Bronchial epithelial cell (primary cell): ENCODE data around the gene BEGAIN. TPM values are rescaled to one million over a fixed set of nuclear protein-coding genes. Genes with fewer than 3 reads are reported as not detected.

Experiments used
- DNase-seq: peaks from one replicate; pipeline ENCODE4 v3.0.0-alpha.2; 2010; ENCODE audit warnings: low read depth
- FAIRE-seq: peaks from 2 replicates; lab custom pipeline; 2011; peaks lifted over from hg19 to GRCh38; lab: Jason Lieb, UNC
- H3K27me3 ChIP-seq: 2 replicates; pipeline ENCODE4 v1.5.1; 2011; ENCODE audit warnings: low read length; ENCODE audit not compliant: control insufficient read depth, insufficient read depth
- H3K36me3 ChIP-seq: 2 replicates; pipeline ENCODE4 v1.5.1; 2011; ENCODE audit warnings: low read length; ENCODE audit not compliant: control insufficient read depth, insufficient read depth
- H3K4me3 ChIP-seq: 2 replicates; pipeline ENCODE4 v1.5.1; 2011; ENCODE audit warnings: mild to moderate bottlenecking, low read depth, low read length, control low read depth
- total RNA-seq: library from RNA; depleted of rRNA; stranded (reverse); fragments of >200 nt; gene quantifications from 2 replicates; pipeline ENCODE4 v1.2.1, GENCODE V29; 2014
- TF ChIP-seq, protein P1 (sequence below): IDR thresholded peaks from 2 replicates; pipeline ENCODE4 v1.5.1; 2011; ENCODE audit warnings: mild to moderate bottlenecking, moderate library complexity, low read length, control low read depth, inconsistent platforms; ENCODE audit not compliant: insufficient read depth, severe bottlenecking

The BEGAIN gene
- total RNA-seq, 1 donor from 2014 or later = 1.1 TPM

DNA sequence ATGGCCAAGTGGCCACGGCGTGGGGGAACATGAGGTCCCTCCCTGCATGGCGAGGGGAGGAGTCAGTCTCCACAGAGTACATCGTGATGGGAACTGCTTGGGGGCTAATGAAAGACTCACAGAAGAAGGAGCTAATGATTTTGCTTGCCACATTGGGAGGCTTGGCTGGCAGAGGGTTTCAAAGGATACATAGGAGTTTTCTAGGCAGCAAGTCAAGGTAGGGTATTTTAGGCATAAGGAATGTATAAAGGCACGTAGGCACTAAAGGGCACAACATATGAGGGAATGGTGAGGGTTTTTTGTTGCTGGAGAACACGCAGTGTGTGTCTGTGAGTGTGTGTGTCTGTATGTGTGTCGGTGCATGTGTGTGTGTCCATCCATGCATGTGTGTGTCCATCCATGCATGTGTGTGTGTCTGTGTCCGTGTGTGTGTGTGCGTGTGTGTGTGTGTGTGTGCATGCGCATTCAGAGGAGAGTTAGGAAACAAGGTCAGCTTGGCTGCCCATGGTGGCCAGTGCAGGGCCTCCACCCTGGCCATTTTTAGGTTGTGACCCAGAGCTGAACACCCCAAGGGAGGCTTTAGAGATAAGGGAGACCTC lies 84.5 kb downstream of the BEGAIN start:
- no peak for DNase-seq
- TF ChIP-seq, protein P1, sequence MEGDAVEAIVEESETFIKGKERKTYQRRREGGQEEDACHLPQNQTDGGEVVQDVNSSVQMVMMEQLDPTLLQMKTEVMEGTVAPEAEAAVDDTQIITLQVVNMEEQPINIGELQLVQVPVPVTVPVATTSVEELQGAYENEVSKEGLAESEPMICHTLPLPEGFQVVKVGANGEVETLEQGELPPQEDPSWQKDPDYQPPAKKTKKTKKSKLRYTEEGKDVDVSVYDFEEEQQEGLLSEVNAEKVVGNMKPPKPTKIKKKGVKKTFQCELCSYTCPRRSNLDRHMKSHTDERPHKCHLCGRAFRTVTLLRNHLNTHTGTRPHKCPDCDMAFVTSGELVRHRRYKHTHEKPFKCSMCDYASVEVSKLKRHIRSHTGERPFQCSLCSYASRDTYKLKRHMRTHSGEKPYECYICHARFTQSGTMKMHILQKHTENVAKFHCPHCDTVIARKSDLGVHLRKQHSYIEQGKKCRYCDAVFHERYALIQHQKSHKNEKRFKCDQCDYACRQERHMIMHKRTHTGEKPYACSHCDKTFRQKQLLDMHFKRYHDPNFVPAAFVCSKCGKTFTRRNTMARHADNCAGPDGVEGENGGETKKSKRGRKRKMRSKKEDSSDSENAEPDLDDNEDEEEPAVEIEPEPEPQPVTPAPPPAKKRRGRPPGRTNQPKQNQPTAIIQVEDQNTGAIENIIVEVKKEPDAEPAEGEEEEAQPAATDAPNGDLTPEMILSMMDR = no peak
- no peak overlapping the region for H3K4me3 ChIP-seq
- no peaks in the 10 kb centered on the region for H3K27me3 ChIP-seq
- no peaks in the 10 kb centered on the region for H3K36me3 ChIP-seq
- FAIRE-seq = peak; percentile 58

DNA sequence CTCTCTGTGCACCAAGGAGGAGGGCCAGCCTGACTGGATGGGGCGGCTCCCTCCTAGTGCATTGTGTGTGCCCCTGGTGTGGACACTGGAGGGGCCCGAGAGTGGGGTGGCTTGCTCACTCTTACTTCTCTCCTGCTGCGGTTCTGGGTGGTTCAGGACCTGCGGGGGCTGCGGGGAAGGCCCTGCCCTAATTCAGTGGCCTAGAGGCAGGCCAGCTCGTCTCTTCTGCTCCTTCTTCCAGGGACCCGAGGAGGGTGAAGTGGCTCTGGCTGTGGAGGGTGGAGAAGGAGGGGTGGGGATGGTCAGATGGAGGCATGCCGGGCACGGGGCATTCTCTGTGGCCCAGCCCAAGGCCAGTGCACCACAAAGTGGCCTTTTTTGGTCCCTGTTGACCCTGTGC lies 87.1 kb downstream of the BEGAIN start:
- DNase-seq = no peak
- no peak for FAIRE-seq
- Histone ChIP-seq H3K4me3 (no peak overlapping the region), H3K36me3 (no peaks in the 10 kb centered on the region), H3K27me3 (no peaks in the 10 kb centered on the region)
- TF ChIP-seq, protein P1 = no peak

DNA sequence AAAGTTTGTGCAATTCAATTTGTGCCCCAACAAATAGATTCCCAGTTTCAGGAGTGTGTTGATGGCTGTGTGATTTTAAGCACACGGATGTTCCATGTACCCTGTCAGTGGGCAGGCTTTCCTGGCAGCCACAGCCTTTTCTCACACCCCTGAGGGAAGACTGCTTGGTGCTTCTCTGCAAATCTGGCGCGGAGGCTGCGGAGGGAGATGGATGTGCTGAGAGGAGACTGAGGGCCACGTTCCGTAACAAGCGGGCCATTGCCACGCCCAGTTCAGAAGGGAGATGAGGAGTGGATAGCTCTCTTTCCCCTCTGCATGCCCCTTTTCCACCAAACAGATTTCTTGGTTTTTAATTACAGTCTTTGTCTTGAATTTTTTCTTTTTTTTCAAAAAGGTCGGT lies 89.1 kb downstream of the BEGAIN start:
- Histone ChIP-seq H3K4me3 (no peak overlapping the region), H3K36me3 (no peaks in the 10 kb centered on the region), H3K27me3 (no peaks in the 10 kb centered on the region)
- TF ChIP-seq, protein P1 = no peak
- peak; percentile 60 for FAIRE-seq
- DNase-seq = no peak

DNA sequence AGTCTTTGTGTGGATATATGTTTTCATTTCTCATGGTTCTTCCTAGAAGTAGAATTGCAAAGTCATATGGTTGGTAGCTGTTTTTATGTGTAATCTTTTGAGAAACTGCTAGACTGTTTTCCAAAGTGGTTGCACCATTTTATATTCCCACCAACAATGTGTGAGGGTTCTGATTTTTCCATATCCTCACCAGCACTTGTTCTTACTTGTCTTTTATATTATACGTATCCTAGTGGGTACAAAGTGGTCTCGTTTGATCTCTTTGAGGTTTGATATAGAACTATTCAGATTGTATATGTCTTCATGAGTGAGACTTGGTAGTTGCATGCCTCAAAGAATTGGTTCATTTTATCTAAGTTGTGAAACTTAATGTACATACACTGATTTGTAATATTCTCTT lies 91.3 kb downstream of the BEGAIN start:
- no peaks in the 10 kb centered on the region for H3K36me3 ChIP-seq
- DNase-seq (no peak), FAIRE-seq (no peak)
- H3K4me3 ChIP-seq = no peak overlapping the region
- no peaks in the 10 kb centered on the region for H3K27me3 ChIP-seq
- TF ChIP-seq, protein P1 = no peak

DNA sequence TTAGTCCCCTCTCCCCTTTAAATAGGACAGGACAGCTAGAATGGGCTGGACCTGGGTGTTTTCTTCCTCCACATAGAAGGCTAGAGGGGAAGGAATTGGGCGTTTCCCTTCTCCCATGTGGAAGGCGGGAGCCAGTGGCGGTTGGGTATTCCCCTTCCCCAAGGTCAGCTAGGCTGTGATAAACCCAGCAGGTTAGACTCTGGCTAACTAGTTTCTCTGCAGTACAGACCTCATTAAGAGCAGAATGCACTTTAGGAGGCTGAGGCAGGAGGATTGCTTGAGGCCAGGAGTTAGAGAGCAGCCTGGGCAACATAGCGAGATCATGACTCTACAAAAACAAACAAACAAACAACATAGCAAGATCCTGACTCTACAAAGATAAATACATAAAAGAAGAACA lies 92.6 kb downstream of the BEGAIN start:
- TF ChIP-seq, protein P1 = no peak
- Histone ChIP-seq H3K36me3 (no peaks in the 10 kb centered on the region), H3K4me3 (no peak overlapping the region), H3K27me3 (no peaks in the 10 kb centered on the region)
- DNase-seq (no peak), FAIRE-seq (no peak)

DNA sequence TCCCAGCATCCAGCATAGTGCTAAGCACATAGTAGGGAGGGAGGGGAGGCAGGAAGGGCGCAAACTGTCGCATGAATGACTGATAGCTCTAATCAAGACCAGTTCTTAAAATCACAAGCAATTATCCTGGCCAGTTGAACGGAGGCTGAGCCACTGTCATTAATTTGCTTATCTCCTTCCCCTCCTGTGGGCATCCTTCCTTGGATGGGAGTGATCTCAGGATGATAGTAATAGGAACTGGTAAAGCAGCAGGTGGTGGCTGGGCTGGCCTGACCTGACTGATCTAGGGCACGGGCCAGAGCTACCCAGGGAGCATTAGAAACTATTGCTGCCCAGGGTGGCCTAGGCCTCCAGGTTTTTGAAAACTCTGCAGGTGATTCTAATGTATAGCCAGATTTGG lies 97.0 kb downstream of the BEGAIN start:
- TF ChIP-seq, protein P1 = no peak
- DNase-seq = no peak
- Histone ChIP-seq H3K27me3 (no peaks in the 10 kb centered on the region), H3K36me3 (no peaks in the 10 kb centered on the region), H3K4me3 (no peak overlapping the region)
- no peak for FAIRE-seq
